Fibroblast of skin of right quadriceps (primary cell): Measurements from ENCODE around the gene GFER.
"Not testable (repeated sequence)": the region's sequence is repeated elsewhere in the genome, so short reads cannot be mapped to it uniquely, and the experiment has no call there.

Source experiments
- DNase-seq: peaks from one replicate; pipeline ENCODE4 v3.0.0-alpha.2; 2013

The GFER gene

GRCh38 chr16:1958143-1958491 is 25.9 kb upstream of the GFER start:
- not testable (repeated sequence) for DNase-seq

- DNase-seq, result no peak
These were observed 25.2 kb upstream of the GFER start for GRCh38 chr16:1958715-1959268.

- peak; percentile 87 for DNase-seq
These were observed 24.5 kb upstream of the GFER start, which contains the start of gene NDUFB10 for GRCh38 chr16:1959269-1960039. NDUFB10 (plus strand) TSS chr16:1959538; CDS start chr16:1959625, 87 bp downstream.

GRCh38 chr16:1960665-1961630 is 23.0 kb upstream of the GFER start:
- peak; percentile 51 for DNase-seq

- no peak for DNase-seq
These were observed 22.3 kb upstream of the GFER start for GRCh38 chr16:1961651-1962067.

GRCh38 chr16:1962161-1963153 is 21.5 kb upstream of the GFER start:
- DNase-seq, result not testable (repeated sequence)

- DNase-seq, result no peak
These were observed 20.0 kb upstream of the GFER start for GRCh38 chr16:1963806-1964505.

GRCh38 chr16:1964506-1965395 is 19.2 kb upstream of the GFER start, which contains the start of gene RPS2:
RPS2 (minus strand) TSS chr16:1964826; CDS start chr16:1964625, 201 bp downstream.
- DNase-seq, result peak; percentile 99

- DNase-seq, result no peak
These were observed 18.5 kb upstream of the GFER start for GRCh38 chr16:1965396-1966001.

- DNase-seq, result no peak
These were observed 17.5 kb upstream of the GFER start, which contains the start of gene RNF151 for GRCh38 chr16:1966460-1966859. RNF151 (plus strand) TSS chr16:1966856; CDS start chr16:1966882, 26 bp downstream.

GRCh38 chr16:1968146-1968953 is 15.6 kb upstream of the GFER start:
- no peak for DNase-seq

GRCh38 chr16:1971796-1972489 is 12.1 kb upstream of the GFER start, which contains the start of gene TBL3:
TBL3 (plus strand) TSS chr16:1972053; CDS start chr16:1972165, 112 bp downstream.
- DNase-seq, result peak; percentile 96

- no peak for DNase-seq
These were observed 11.5 kb upstream of the GFER start for GRCh38 chr16:1972490-1972877.

- no peak for DNase-seq
These were observed 10.4 kb upstream of the GFER start for GRCh38 chr16:1973461-1974156.

GRCh38 chr16:1974157-1975070 is 9.6 kb upstream of the GFER start:
- DNase-seq, result no peak
